ENCODE results near the gene VSIG4.

The VSIG4 gene

GRCh38 chrX:66074920-66075879 lies 35.3 kb upstream of the VSIG4 start:
- no peak overlapping the region for H3K27ac ChIP-seq (ENCODE audit: extremely low read depth, low read depth, low read length)
- H3K4me1 ChIP-seq (ENCODE audit: control insufficient read depth, insufficient read depth, low read length), result no peaks in the 10 kb centered on the region
- ChIA-PET CTCF (no interaction called here), POLR2A (no interaction called here)
- H3K9me3 ChIP-seq (ENCODE audit: control insufficient read depth, insufficient read depth, low read depth, low read length), result no peaks in the 10 kb centered on the region; the same call in 1 of the 2 replicates
- H3K36me3 ChIP-seq (ENCODE audit: control insufficient read depth in 2 of 2, insufficient read depth in 1 of 2, low read length in 2 of 2), result no peaks in the 10 kb centered on the region
- H3K4me3 ChIP-seq (ENCODE audit: low read depth, low read length), result no peak overlapping the region
- no peak for TF ChIP-seq KLF17 (tag by site-specific recombination; IDR thresholded peaks at IDR 0.05)
- TF ChIP-seq ZSCAN30 (tag by site-specific recombination; IDR thresholded peaks at IDR 0.05), result no peak
- TF ChIP-seq HOXA7 (CRISPR knock-in tag; IDR thresholded peaks at IDR 0.05; ENCODE audit: borderline replicate concordance), result no peak
- TF ChIP-seq, protein P1, sequence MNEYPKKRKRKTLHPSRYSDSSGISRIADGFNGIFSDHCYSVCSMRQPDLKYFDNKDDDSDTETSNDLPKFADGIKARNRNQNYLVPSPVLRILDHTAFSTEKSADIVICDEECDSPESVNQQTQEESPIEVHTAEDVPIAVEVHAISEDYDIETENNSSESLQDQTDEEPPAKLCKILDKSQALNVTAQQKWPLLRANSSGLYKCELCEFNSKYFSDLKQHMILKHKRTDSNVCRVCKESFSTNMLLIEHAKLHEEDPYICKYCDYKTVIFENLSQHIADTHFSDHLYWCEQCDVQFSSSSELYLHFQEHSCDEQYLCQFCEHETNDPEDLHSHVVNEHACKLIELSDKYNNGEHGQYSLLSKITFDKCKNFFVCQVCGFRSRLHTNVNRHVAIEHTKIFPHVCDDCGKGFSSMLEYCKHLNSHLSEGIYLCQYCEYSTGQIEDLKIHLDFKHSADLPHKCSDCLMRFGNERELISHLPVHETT (tag by site-specific recombination; IDR thresholded peaks at IDR 0.05), result no peak
- TF ChIP-seq ZNF19 (tag by site-specific recombination; IDR thresholded peaks at IDR 0.05; ENCODE audit: low read depth), result no peak
- TF ChIP-seq ZNF623 (tag by site-specific recombination; IDR thresholded peaks at IDR 0.05), result no peak
- TF ChIP-seq, protein P2, sequence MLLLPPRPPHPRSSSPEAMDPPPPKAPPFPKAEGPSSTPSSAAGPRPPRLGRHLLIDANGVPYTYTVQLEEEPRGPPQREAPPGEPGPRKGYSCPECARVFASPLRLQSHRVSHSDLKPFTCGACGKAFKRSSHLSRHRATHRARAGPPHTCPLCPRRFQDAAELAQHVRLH (tag by site-specific recombination; IDR thresholded peaks at IDR 0.05), result no peak

GRCh38 chrX:66071126-66071525 lies 31.2 kb upstream of the VSIG4 start:
- H3K27ac ChIP-seq (ENCODE audit: extremely low read depth, low read depth, low read length), result no peak overlapping the region
- H3K36me3 ChIP-seq (ENCODE audit: control insufficient read depth in 2 of 2, insufficient read depth in 1 of 2, low read length in 2 of 2), result no peaks in the 10 kb centered on the region
- H3K4me3 ChIP-seq (ENCODE audit: low read depth, low read length), result no peak overlapping the region
- H3K9me3 ChIP-seq (ENCODE audit: control insufficient read depth, insufficient read depth, low read depth, low read length), result no peaks in the 10 kb centered on the region
- TF ChIP-seq ZNF792 (tag by site-specific recombination; IDR thresholded peaks at IDR 0.05) (no peak), ZNF391 (tag by site-specific recombination; IDR thresholded peaks at IDR 0.05; ENCODE audit: borderline replicate concordance, low read depth) (no peak), ZNF121 (tag by site-specific recombination; IDR thresholded peaks at IDR 0.05) (no peak), ZNF768 (tag by site-specific recombination; IDR thresholded peaks at IDR 0.05) (no peak), ZNF266 (tag by site-specific recombination; IDR thresholded peaks at IDR 0.05; ENCODE audit: low read depth) (no peak), ZNF398 (tag by site-specific recombination; IDR thresholded peaks at IDR 0.05) (no peak), ZEB2 (tag by site-specific recombination; IDR thresholded peaks at IDR 0.05) (no peak), ZNF114 (tag by site-specific recombination; IDR thresholded peaks at IDR 0.05) (no peak), GLIS1 (tag by site-specific recombination; IDR thresholded peaks at IDR 0.05) (no peak)
- ChIA-PET CTCF (no interaction called here), POLR2A (no interaction called here)
- no peaks in the 10 kb centered on the region for H3K4me1 ChIP-seq (ENCODE audit: control insufficient read depth, insufficient read depth, low read length)

GRCh38 chrX:66064261-66064660 lies 24.4 kb upstream of the VSIG4 start:
- H3K4me3 ChIP-seq (ENCODE audit: low read depth, low read length), result no peak overlapping the region
- CTCF ChIA-PET, result interaction anchor here (0.6 kb wide), 1 partner anchor 552 kb away, joined by 3 read pairs; no protein-coding TSS in a partner anchor
- H3K36me3 ChIP-seq (ENCODE audit: control insufficient read depth in 2 of 2, insufficient read depth in 1 of 2, low read length in 2 of 2), result no peaks in the 10 kb centered on the region
- POLR2A ChIA-PET, result no interaction called here
- no peaks in the 10 kb centered on the region for H3K4me1 ChIP-seq (ENCODE audit: control insufficient read depth, insufficient read depth, low read length)
- no peaks in the 10 kb centered on the region; the same call in 1 of the 2 replicates for H3K9me3 ChIP-seq (ENCODE audit: control insufficient read depth, insufficient read depth, low read depth, low read length)
- no peak overlapping the region for H3K27ac ChIP-seq (ENCODE audit: extremely low read depth, low read depth, low read length)
- no peak for TF ChIP-seq ZNF791 (tag by site-specific recombination; IDR thresholded peaks at IDR 0.05)
- TF ChIP-seq ZNF391 (tag by site-specific recombination; IDR thresholded peaks at IDR 0.05; ENCODE audit: borderline replicate concordance, low read depth), result no peak
- TF ChIP-seq ZNF768 (tag by site-specific recombination; IDR thresholded peaks at IDR 0.05), result no peak
- TF ChIP-seq, protein P3, sequence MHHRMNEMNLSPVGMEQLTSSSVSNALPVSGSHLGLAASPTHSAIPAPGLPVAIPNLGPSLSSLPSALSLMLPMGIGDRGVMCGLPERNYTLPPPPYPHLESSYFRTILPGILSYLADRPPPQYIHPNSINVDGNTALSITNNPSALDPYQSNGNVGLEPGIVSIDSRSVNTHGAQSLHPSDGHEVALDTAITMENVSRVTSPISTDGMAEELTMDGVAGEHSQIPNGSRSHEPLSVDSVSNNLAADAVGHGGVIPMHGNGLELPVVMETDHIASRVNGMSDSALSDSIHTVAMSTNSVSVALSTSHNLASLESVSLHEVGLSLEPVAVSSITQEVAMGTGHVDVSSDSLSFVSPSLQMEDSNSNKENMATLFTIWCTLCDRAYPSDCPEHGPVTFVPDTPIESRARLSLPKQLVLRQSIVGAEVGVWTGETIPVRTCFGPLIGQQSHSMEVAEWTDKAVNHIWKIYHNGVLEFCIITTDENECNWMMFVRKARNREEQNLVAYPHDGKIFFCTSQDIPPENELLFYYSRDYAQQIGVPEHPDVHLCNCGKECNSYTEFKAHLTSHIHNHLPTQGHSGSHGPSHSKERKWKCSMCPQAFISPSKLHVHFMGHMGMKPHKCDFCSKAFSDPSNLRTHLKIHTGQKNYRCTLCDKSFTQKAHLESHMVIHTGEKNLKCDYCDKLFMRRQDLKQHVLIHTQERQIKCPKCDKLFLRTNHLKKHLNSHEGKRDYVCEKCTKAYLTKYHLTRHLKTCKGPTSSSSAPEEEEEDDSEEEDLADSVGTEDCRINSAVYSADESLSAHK (tag by site-specific recombination; IDR thresholded peaks at IDR 0.05), result no peak
- no peak for TF ChIP-seq ZNF311 (tag by site-specific recombination; IDR thresholded peaks at IDR 0.05; ENCODE audit: borderline replicate concordance)
- TF ChIP-seq ZNF248 (tag by site-specific recombination; IDR thresholded peaks at IDR 0.05), result no peak
- TF ChIP-seq ZNF514 (tag by site-specific recombination; IDR thresholded peaks at IDR 0.05), result no peak
- TF ChIP-seq, protein P4, sequence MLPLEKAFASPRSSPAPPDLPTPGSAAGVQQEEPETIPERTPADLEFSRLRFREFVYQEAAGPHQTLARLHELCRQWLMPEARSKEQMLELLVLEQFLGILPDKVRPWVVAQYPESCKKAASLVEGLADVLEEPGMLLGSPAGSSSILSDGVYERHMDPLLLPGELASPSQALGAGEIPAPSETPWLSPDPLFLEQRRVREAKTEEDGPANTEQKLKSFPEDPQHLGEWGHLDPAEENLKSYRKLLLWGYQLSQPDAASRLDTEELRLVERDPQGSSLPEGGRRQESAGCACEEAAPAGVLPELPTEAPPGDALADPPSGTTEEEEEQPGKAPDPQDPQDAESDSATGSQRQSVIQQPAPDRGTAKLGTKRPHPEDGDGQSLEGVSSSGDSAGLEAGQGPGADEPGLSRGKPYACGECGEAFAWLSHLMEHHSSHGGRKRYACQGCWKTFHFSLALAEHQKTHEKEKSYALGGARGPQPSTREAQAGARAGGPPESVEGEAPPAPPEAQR (tag by site-specific recombination; IDR thresholded peaks at IDR 0.05), result no peak
